ENCODE data around the gene SRRT.

The SRRT gene

GRCh38 chr7:100881136-100881535 lies 6.2 kb downstream of the SRRT start:
- no peak overlapping the region for H3K4me3 ChIP-seq (ENCODE audit: low read length)
- no peak for TF ChIP-seq ZNF274 (IDR thresholded peaks at IDR 0.05; ENCODE audit: low read depth, low read length)

GRCh38 chr7:100882201-100882600 lies 7.3 kb downstream of the SRRT start:
- TF ChIP-seq ZNF274 (IDR thresholded peaks at IDR 0.05; ENCODE audit: low read depth, low read length): no peak
- no peak overlapping the region for H3K4me3 ChIP-seq (ENCODE audit: low read length)

DNA sequence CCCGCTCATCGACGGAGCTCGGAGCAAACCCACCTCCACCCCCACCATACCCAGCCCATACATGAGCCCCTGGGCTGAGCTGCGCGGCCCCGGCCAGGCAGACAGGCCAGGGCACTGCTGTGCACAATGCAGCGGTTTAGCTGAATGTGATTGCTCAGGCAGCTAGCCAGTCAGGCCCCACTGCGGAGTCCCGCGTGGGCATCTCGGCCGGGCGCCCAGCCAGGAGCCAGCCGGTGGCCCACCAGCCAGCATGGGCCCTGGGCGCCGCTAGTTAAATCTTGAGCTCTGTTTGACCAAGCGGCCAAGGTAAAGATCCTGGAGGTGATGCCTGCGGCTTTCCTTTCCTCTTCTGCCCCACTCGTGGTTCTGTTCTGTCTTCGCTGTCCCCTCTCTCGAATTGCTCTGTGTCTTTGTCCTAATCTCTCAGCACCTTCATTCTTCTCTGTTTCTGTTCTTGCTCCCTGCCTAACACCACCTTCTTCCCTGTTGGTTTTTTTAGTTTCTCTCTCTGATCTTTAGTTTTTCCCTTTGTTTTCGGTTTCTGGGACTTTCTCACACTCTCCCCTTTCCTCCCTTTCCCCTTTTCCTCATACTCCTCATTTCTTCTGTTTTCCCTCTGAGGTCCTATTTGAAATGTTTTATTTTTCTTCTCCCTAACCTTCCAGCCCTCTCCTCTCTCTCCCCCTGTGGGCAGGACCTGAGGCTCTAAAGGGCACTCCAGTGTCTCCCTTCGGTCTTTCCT lies 8.1 kb downstream of the SRRT start:
- no peak overlapping the region for H3K4me3 ChIP-seq (ENCODE audit: low read length)
- TF ChIP-seq ZNF274 (IDR thresholded peaks at IDR 0.05; ENCODE audit: low read depth, low read length): no peak

DNA sequence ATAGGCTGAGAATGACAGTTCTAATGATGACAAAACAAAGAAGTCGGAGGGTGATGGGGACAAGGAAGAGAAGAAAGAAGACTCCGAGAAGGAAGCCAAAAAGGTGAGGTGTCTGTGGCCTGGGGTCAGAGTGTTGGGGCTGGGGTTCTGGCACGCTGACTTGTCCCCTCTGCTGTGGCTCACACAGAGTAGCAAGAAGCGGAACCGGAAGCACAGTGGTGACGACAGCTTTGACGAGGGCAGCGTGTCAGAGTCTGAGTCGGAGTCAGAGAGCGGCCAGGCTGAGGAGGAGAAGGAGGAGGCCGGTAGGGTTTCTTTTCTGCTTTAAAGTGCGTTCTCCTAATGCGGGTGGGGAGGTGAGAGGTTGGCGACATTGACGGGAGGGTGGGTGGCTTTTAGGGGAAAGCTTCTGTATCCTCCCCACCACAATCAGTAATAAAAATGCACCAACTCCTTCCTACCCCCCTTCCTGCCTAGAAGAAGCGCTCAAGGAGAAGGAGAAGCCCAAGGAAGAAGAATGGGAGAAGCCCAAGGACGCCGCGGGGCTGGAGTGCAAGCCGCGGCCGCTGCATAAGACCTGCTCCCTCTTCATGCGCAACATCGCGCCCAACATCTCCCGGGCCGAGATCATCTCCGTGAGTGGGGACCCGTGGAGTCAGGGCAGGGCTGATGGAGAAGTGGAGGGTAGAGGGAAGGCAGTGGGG lies 10.0 kb downstream of the SRRT start:
- TF ChIP-seq ZNF274 (IDR thresholded peaks at IDR 0.05; ENCODE audit: low read depth, low read length): no peak
- no peak overlapping the region for H3K4me3 ChIP-seq (ENCODE audit: low read length)

- no peak overlapping the region for H3K4me3 ChIP-seq (ENCODE audit: low read length)
- no peak for TF ChIP-seq ZNF274 (IDR thresholded peaks at IDR 0.05; ENCODE audit: low read depth, low read length)
Observed at GRCh38 chr7:100885440-100886141, 10.7 kb downstream of the SRRT start.

- TF ChIP-seq ZNF274 (IDR thresholded peaks at IDR 0.05; ENCODE audit: low read depth, low read length): no peak
- no peak overlapping the region for H3K4me3 ChIP-seq (ENCODE audit: low read length)
Observed at GRCh38 chr7:100886142-100886935, 11.4 kb downstream of the SRRT start.

GRCh38 chr7:100886936-100887515 lies 12.1 kb downstream of the SRRT start:
- no peak overlapping the region; the same call in 1 of the 2 replicates for H3K4me3 ChIP-seq (ENCODE audit: low read length)
- no peak for TF ChIP-seq ZNF274 (IDR thresholded peaks at IDR 0.05; ENCODE audit: low read depth, low read length)

GRCh38 chr7:100887516-100888290 lies 12.8 kb downstream of the SRRT start:
- peak overlapping the region; percentile 82; the same call in 1 of the 2 replicates for H3K4me3 ChIP-seq (ENCODE audit: low read length)
- no peak for TF ChIP-seq ZNF274 (IDR thresholded peaks at IDR 0.05; ENCODE audit: low read depth, low read length)

DNA sequence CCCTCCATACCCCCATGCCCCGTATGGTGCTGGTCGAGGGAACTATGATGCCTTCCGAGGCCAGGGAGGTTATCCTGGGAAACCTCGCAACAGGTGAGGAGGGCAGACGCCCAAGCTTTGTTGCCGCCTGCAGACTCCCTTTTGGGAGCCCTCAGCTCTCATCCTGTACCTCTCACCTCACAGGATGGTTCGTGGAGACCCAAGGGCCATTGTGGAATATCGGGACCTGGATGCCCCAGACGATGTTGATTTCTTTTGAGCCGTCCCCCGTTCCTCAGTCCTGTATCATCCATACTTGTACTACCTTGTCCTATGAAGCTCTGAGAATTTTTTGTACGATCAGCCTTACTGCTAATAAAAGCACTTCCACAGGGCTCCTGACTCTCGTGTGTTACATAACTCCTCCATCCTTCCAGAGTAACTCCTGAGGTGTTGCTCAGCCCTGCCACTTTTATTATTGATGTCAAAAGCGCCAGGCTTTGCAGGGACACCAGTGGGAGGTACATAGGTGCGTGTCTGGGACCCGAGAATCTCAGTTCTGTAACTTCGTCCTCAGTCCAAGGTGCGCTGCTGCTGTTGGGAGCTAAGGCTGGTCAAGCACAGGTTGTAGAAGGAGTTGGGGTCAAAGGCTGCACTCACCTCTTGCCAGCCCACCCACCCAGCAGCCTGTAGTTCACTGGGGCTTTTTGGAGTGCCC lies 13.5 kb downstream of the SRRT start:
- TF ChIP-seq ZNF274 (IDR thresholded peaks at IDR 0.05; ENCODE audit: low read depth, low read length): no peak

GRCh38 chr7:100888988-100889750 lies 14.3 kb downstream of the SRRT start, which contains the start of gene UFSP1:
UFSP1 (minus strand) TSS chr7:100889715; CDS start chr7:100889271, 444 bp downstream.
- TF ChIP-seq ZNF274 (IDR thresholded peaks at IDR 0.05; ENCODE audit: low read depth, low read length): no peak
- H3K4me3 ChIP-seq (ENCODE audit: low read length): peak within 1 kb of the TSS; percentile 82

More for the DNA sequence above, 13.5 kb downstream of the SRRT start:
- peak overlapping the region; percentile 82 for H3K4me3 ChIP-seq (ENCODE audit: low read length)
